ENCODE measurements around the gene GCNT3.
A peak's percentile ranks its signal among the peaks of the same experiment; 100 is the strongest.
"Not testable (repeated sequence)": the region's sequence is repeated elsewhere in the genome, so short reads cannot be mapped to it uniquely, and the experiment has no call there.

GCNT3 gene

GRCh38 chr15:59622289-59622688, 10.7 kb downstream of the GCNT3 start:
- peak in 1 of 2 experiments; percentile 41 for DNase-seq

GRCh38 chr15:59632714-59633113, 21.1 kb downstream of the GCNT3 start:
- DNase-seq, result no peak

DNA sequence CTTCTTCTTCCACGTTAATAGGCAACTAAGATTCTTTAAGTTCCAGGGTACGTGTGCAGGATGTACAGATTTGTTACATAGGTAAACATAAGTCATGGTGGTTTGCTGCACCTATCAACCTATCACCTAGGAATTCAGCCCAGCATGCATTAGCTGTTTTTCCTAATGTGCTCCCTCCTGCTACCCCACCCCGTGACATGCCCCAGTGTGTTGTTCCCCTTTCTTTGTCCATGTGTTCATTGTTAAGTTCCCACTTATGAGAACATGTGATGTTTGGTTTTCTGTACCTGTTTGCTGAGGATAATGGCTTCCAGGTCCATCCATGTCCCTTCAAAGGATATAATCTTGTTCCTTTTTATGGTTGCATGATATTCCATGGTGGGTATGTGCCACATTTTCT, 24.6 kb downstream of the GCNT3 start:
- no peak for DNase-seq

- DNase-seq, result not testable (repeated sequence)
These were observed 25.9 kb downstream of the GCNT3 start for GRCh38 chr15:59637507-59637906.

DNA sequence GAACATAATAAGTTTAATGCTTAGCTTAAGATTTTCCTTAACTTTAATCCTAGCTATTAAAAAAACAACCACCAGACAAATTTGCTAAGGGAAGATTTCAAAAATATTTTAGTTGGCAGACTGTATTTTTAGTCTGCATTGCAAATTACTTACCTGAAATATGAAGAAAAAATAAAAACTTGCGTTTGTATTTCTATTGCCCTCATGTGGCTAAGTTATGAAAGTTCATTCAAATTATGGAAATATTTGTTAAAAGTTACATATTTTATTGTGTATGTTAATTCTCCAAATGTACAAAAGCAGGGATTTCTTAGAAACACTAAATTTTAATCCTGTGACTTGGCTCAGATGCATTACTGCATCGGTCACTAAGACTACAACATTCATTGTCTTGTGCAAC, 30.8 kb downstream of the GCNT3 start:
- no peak for DNase-seq

DNA sequence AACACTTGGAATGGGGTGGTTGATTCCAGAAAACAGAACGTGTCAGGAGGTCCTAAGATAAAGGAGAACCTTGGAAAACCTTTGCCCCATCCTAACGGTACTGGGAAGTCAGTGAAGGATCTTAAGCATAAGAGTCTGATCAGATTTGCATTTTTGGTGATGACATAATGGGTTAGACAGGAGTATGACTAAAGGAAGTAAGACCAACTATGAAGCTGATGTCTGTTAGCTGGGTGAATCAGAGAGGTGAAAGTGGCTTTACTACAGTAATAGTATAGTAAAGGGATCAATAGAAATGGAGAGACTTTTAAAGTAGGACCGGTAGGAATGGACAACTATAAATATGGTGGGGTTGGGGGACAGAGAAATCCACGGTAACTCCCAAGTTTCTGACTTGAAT, 33.2 kb downstream of the GCNT3 start:
- DNase-seq, result no peak

GRCh38 chr15:59645812-59646211, 34.2 kb downstream of the GCNT3 start:
- DNase-seq, result not testable (repeated sequence)

GRCh38 chr15:59646277-59646676, 34.7 kb downstream of the GCNT3 start:
- DNase-seq, result no peak

DNA sequence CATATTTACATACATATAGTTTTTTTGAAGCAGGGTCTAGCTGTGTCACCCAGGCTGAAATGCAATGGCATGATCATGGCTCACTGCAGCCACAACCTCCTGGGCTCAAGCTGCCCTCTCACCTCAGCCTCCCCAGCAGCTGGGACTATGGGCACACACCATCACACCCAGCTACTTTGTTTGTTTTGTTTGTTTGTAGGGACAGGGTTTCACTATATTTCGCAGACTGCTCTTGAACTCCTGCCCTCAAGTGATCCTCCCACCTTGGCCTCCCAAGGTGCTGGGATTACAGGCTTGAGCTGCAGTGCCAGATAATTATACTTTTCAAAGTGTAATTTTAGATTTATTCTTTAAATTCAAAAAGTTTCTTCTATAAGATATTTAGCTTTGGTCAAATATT, 35.5 kb downstream of the GCNT3 start:
- DNase-seq, result no peak

DNA sequence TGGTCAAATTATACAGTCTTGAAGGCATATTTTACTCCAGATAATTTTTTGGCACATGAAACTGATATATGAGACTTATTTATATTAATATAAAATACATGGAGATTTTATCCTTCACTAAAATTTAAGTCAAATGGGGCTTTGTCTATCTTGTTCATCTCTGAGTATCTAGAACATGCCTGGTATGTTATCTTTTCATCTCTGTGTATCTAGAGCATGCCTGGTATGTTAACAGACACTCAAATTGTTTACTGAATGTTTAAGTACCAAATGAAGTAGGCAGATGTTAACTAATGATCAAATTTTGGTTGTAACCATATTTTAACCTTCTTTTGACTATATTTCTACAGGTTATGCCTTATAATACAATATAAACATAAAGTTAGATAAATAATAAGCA, 38.0 kb downstream of the GCNT3 start:
- no peak for DNase-seq

- no peak for DNase-seq
These were observed 42.5 kb downstream of the GCNT3 start for GRCh38 chr15:59654046-59654445.

DNA sequence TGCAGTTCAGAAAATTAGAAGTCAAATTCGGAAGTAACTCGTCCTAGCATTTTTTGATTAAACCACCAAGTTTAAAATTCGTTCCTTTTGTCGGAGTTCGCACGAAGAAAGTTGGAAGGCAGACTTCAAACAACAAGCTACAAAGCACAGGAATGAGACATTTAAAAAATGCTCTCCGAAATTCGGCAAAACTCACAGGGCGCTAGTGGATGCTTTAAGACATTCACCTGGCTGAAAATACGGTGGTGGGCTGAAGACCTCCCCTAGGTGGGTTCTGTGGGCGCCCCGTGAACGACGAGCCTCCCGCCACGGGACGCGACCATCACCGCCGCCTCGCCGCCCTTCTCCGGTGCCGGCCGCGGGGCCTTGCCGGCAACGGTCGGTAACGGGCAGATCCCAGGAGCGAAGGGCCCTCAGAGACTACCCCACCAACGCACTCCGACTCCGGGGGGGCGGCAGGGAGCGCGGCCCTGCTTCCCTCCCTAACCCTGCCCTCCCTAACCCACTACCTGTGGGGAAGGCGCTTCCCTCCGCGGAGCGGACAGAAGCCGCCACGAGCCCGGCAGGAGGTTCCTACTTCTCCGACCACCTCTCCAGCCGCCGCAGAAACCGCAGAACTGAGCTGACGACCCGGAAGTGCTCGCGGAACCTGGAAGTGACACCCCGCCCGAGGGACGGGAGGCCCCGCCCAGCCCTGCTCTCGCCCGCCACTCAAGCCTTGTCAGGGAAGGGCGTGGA, 45.5 kb downstream of the GCNT3 start, which contains the start of gene GTF2A2:
GTF2A2 (minus strand) TSS at position 619 of the 738 bp plus-strand sequence. CDS start 5,238 bp downstream, outside the sequence.
- DNase-seq, result peak; percentile 83 to 95

DNA sequence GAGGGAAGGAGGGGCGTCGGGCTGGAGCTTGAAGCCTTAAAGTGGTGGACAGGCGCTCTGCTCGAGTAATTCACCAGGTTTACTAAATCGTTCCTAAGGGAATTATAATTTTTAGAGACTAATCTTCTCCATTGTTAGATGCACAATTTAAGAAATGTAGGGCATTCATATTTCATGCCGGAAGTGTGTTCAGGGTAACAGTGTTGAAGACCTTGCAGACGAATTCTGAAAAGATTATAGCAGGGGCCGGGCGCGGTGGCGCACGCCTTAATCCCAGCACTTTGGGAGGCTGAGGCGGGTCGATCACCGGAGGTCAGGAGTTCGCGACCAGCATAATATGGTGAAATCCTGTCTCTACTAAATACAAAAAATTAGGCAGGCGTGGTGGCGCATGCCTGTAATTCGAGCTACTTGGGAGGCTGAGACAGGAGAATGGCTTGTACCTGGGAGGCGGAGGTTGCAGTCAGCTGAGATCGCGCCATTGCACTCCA, 46.1 kb downstream of the GCNT3 start:
- no peak for DNase-seq

DNA sequence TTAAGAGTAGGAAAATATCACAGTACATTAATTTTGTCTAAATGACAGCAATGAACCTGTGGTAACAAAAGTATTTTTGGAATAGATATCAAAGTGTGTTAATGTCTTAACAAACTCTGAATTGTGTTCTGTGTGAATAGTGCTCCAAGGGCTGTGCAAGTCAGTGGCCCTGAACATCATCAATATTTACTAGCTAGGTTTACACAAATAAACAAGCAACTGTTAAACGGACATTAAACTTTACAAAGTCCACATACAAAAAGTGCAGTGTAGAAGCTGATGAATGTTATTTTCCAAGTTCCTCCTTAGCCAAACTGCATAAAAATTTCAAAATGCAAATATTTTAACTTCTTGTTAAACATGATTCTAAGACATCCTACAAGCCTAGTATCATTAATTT, 47.8 kb downstream of the GCNT3 start:
- DNase-seq, result no peak

DNA sequence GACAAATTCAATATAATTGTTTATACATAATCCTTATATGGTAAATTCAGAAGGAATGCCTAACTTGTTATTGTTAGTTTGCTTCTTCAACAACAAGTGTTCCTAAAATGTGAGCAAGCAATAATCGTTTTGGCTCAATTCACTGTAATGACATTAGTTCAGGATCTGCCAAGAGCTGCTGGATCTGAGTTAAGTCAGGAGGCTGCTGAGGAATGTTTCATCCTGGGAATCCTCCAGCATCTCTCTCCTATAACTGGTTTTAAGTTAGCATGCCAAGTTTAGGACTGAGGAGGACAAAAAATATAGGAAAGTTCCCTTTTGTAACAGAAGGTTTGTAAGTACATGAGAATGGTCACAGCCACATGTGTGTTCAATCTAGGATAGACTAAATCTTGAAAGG, 50.7 kb downstream of the GCNT3 start:
- no peak for DNase-seq

- DNase-seq, result no peak
These were observed 57.0 kb downstream of the GCNT3 start for GRCh38 chr15:59668556-59668955.
